Motor neuron (in vitro differentiated cells): Measurements from ENCODE around the gene WRAP73. TPM values are rescaled to one million over a fixed set of nuclear protein-coding genes. Genes with fewer than 3 reads are reported as not detected.
A peak's percentile ranks its signal among the peaks of the same experiment; 100 is the strongest.
"Not testable (repeated sequence)": the region's sequence is repeated elsewhere in the genome, so short reads cannot be mapped to it uniquely, and the experiment has no call there.

Source experiments
- ATAC-seq, 8 experiments: fragments of 200-7000 bp; cut with Tn5 transposase; replicated peaks in 6 of 8; 2 replicates each; pipeline ENCODE4 v1.8.0; 2021; ENCODE audit warnings: mild to moderate bottlenecking in 8 of 8, moderate library complexity in 8 of 8
- H3K27ac ChIP-seq, 2 donors: fragments of 250-450 bp; sonication (Bioruptor Pico); 2 replicates each; pipeline ENCODE4 v1.9.0; 2021; ENCODE audit warnings: antibody characterized with exemption in 2 of 2, mild to moderate bottlenecking in 2 of 2, moderate library complexity in 1 of 2
- H3K4me1 ChIP-seq, 2 donors: fragments of 250-450 bp; sonication (Bioruptor Pico); replicated peaks in 1 of 2; 2 replicates each; pipeline ENCODE4 v1.6.1; 2021; ENCODE audit warnings: antibody characterized with exemption in 2 of 2, mild to moderate bottlenecking in 2 of 2, moderate library complexity in 1 of 2
- H3K4me3 ChIP-seq, 5 donors: fragments of 250-450 bp; sonication (Bioruptor Pico); 2 replicates each; pipeline ENCODE4 v1.9.0; 2021; ENCODE audit warnings: antibody characterized with exemption in 5 of 5, mild to moderate bottlenecking in 5 of 5, moderate library complexity in 4 of 5
- WGBS, 10 experiments: fragments of 450-650 bp; shearing (Covaris generic); methylation state at CpG; one replicate each; pipeline ENCODE4 v1.0.0; 2022; 5-methylcytosine and 5-hydroxymethylcytosine counted together
- in situ Hi-C, 9 experiments: fragments of 400-800 bp; cut with MboI; loops; one replicate each; pipeline ENCODE4 v1.15.0; 2021; ENCODE audit warnings: low sequenced_read_pairs in 9 of 9, low pct_unique_long_range_greater_than_20kb in 2 of 9; ENCODE audit not compliant: unreplicated experiment in 9 of 9
- total RNA-seq, 8 experiments: library from RNA; unstranded; fragments of 300-600 nt; gene quantifications; 2 replicates each; pipeline versions ENCODE4 v1.2.3 to v1.2.4, GENCODE V29; 2022

The WRAP73 gene
- total RNA-seq, 8 experiments from 2014 or later: 10.4 to 21.3 (median 17.1) TPM

DNA sequence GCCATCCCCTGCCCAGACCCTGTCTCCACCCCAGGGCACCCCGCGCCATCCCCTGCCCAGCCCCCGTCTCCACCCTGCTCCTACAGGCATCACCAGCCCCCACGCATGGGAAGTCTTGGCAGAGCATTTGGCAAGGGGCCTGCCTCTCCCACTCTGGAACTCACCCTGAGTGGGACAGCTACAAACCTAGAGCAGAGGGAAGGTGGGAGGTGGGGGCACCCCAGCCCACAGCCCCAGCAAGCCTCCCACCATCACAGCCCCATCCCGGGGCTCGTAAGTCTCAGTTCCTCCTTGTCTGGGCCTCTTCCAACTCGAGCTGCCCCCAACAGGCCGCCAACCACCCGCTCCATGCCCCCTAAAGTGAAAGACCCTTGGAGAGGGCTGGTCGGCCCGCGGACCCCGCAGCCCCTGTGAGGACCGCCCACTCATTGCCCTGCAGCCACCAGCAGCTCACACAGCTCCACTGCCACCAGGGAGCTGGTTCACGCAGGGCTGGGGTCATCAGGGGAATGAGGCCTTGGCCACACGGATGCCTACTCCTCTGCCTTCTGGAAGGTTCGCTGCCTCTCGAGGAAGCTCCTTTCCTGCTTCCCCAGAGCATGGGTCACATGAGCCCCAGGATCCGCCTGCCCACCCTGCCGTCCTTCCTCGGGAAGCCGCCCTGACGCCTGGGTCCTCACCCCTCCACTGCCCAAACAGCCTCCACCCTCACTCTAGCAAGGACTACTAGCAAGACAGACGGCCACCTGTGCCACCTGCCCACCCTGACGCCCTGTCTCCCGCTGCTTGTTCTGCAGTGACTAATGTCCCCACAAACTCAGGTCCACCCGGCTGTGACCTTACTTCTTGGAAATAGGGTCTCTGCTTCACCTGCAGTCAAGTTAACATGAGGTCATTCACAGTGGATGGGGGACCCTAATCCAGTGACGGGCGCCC, 53.0 kb downstream of the WRAP73 start:
- Histone ChIP-seq H3K4me1 (peaks cover 39 to 45% of the 10 kb centered on the region in 2 donors), H3K4me3 (no peak overlapping the region), H3K27ac (no peak overlapping the region)
- 34 to 100% (median 91%) methylated on average over 1 to 8 of the region's 29 CpGs; no CpG with 5 or more reads in 2 of the 10 experiments for WGBS, 10 experiments
- ATAC-seq: no peak
- in situ Hi-C loops: no loop called here

DNA sequence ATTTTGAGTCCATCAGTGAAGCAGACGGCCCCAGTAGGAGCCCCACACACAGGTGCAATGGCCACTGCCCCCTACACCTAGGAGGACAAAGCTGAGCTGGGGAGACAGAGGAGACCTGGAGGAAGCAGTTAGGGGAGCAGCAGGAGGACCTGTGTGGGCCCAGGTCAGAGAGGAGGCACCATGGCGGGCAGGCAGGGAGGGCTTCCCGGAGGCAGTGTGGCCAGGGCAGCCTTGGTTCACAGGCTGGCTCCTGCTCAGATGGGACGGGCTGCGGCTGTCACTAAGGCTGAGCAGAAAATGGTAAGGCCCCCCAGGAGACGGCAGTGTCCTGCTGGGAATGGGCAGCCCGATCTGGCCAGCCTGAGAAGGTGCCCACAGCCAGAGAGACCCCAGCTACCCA, 54.0 kb downstream of the WRAP73 start:
- Histone ChIP-seq H3K4me3 (no peak overlapping the region), H3K4me1 (peaks cover 37 to 43% of the 10 kb centered on the region in 2 donors), H3K27ac (no peak overlapping the region)
- no peak for ATAC-seq
- in situ Hi-C loops: no loop called here
- 20 to 100% (median 95%) methylated on average over 1 to 6 of the region's 7 CpGs; no CpG with 5 or more reads in 6 of the 10 experiments for WGBS, 10 experiments

DNA sequence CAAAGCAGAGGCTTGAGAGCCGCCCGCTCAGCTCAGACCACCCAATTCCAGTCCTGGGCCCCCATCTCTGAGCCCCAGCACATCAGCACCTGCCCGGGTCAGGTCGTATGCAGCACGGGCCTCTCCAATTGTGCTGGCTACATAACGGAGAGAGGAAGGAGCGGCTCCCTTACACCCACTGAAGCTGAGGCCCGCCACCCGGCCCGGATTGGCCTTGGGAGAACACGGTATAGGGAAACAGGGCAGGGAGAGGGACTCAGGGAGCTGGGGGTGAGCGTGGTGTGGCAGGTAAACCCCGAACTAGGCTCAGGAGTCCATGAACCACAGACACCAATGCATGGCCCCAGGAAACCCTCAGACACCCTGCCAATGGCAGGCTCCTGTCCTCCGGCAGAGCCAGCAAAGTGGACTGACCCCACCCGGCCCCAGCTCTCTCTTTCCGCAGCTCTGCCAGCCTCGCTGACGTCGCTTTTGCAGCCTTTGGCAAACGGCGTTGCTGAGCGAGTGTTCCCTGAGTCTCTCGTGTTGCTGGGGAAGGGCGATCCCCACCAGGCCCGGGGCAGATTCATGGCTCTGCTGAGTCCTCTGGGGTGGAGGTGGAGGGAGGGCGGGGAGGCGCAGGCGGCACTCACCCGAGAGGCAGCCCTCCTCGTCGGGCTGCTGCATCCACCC, 55.1 kb downstream of the WRAP73 start:
- Histone ChIP-seq H3K4me1 (peaks cover 44 to 51% of the 10 kb centered on the region in 2 donors), H3K27ac (no peak overlapping the region), H3K4me3 (no peak overlapping the region)
- 10 to 100% (median 89%) methylated on average over 1 to 10 of the region's 31 CpGs; no CpG with 5 or more reads in 2 of the 10 experiments for WGBS, 10 experiments
- ATAC-seq: peak in 2 of 8 experiments; percentile 18 to 52
- in situ Hi-C loops: no loop called here

GRCh38 chr1:3593745-3594144, 56.2 kb downstream of the WRAP73 start:
- no peak for ATAC-seq
- no peak overlapping the region for H3K4me3 ChIP-seq
- no peak overlapping the region for H3K27ac ChIP-seq
- in situ Hi-C loops: no loop called here
- H3K4me1 ChIP-seq: peaks cover 44 to 52% of the 10 kb centered on the region in 2 donors
- 83 to 93% (median 83%) methylated on average over 1 to 6 of the region's 10 CpGs; no CpG with 5 or more reads in 6 of the 10 experiments for WGBS, 10 experiments

DNA sequence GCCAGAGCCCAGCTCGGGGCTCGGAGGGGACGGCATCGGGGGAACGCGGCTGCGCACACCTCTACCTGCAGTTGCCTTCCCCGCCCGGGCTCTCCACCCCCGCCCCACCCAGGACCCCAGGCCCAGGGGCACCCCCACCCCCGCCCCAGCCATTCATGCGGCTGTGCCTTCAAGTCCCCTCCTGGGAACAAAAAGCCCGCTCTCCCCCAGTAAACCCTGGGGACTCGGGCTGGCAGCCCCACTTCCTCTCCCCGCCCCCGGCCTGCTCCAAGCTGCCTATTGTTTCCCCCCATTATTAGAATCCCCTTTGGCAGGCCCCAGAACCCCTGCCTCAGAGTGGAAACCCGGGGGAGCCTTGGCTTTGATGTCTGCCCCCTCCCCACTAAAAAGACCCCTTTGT, 56.6 kb downstream of the WRAP73 start:
- 80% methylated on average over 2 of the region's 17 CpGs; no CpG with 5 or more reads in 9 of the 10 experiments for WGBS, 10 experiments
- Histone ChIP-seq H3K27ac (no peak overlapping the region), H3K4me3 (no peak overlapping the region), H3K4me1 (peaks cover 40 to 51% of the 10 kb centered on the region in 2 donors)
- no peak for ATAC-seq
- in situ Hi-C loops: no loop called here

DNA sequence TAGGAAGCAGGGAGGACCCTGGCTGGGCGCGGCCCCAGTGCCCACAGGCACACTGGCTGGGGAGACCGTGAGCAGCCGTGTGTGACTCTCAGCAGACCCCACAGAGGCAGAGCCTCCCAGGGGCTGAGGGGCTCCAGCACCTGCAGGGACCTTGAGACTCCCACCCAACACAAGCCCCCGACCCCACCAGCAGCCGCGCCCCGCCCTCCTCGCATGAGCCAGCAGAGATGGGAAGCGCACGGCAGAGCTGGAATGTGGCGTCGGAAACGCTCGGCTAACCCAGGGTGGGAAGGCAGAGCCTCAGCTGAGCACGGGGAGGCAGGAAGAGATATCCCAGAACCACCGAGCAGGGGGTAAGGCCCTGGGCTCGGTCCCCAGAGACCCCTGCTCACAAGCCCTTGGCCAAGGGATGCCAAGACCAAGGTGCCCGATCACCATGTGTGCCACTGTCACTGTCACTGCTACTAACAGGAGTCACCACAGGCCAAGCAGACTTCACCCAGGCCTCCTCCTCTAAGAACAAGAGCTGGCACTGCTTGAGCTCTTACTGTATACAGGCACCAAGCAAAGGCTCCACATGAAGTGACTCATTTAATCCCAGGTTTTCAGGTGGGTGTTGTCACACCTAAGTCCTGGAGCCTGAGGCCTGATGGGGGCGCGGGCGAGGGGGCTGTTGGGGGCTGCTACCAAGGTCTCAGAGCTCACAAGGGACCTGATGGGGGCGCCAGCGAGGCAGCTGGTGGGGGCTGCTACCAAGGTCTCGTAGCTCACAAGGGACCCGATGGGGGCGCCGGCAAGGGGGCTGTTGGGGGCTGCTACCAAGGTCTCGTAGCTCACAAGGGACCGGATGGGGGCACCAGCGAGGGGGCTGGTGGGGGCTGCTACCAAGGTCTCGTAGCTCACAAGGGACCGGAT, 58.7 kb downstream of the WRAP73 start:
- WGBS, 10 experiments: 80 to 100% (median 88%) methylated on average over 1 to 6 of the region's 33 CpGs; no CpG with 5 or more reads in 7 of the 10 experiments
- ATAC-seq: peak in 2 of 8 experiments; percentile 2 to 5
- in situ Hi-C loops: no loop called here
- H3K4me1 ChIP-seq: peaks cover 31 to 42% of the 10 kb centered on the region in 2 donors
- H3K27ac ChIP-seq: no peak overlapping the region
- no peak overlapping the region for H3K4me3 ChIP-seq

- Histone ChIP-seq H3K27ac (no peak overlapping the region), H3K4me3 (no peak overlapping the region), H3K4me1 (peaks cover 31 to 42% of the 10 kb centered on the region in 2 donors)
- WGBS, 10 experiments: 20 to 93% (median 70%) methylated on average over 1 to 22 of the region's 27 CpGs; no CpG with 5 or more reads in 4 of the 10 experiments
- peak in 6 of 8 experiments; percentile 38 to 63 (median 46) for ATAC-seq
- in situ Hi-C loops: no loop called here
Observed at GRCh38 chr1:3590139-3590763, 59.7 kb downstream of the WRAP73 start.

DNA sequence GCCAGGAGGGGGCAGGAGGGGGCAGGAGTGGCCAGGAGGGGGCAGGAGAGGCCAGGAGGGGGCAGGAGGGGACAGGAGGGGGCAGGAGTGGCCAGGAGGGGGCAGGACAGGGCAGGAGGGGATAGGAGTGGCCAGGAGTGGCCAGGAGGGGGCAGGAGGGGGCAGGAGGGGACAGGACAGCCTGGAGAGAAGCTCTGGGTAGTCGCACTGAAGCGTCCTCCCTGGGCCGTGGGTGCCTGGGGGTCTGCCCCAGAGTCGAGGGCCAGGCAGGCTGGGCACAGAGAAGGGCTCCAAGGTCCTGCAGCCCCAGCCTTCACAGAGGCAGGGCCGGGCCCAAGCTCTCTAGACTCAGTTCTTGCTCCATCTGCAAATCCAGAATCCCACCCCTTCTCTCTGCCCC, 61.5 kb downstream of the WRAP73 start:
- in situ Hi-C loops: no loop called here
- H3K27ac ChIP-seq: no peak overlapping the region
- WGBS, 10 experiments: no CpG with 5 or more reads among the region's 5 CpGs
- no peak for ATAC-seq
- peaks cover 26 to 37% of the 10 kb centered on the region in 2 donors for H3K4me1 ChIP-seq
- H3K4me3 ChIP-seq: no peak overlapping the region

DNA sequence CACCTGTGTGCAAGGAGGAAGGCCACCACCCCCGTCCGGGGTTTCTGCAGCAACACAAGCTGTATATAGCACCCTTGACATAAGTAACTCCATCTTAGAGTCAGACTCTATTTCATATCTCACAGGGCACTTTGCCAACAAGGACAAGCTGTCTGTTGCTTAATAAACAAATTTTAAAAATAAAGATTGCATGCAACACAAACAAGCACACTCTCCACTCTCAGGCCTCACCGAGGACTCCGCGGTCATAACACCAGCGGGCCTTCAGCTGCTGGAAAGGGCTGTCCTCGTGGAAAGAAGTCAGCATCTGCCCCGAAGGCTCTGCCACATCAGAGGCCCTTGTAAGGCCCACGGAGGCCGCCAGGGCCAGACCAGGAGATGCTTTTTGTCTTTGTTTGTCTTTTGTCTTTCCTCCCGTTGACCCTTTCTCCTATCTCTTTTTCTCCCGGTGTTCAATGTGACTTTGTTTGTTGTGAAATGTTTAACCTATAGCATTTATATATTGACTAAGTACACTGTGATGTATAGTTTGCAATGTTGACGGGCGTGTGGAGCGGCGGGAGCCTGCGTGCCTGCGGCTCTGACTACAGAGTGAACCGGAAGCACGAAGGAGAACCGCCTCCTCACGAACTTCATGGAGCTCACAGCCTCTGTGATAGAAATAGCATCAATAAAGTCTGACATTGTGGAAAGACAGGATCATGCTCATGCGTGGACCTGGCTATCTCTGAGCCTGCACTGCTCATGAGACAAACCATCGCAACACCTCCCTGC, 62.7 kb downstream of the WRAP73 start:
- no peak overlapping the region for H3K4me3 ChIP-seq
- ATAC-seq: peak in 6 of 8 experiments; percentile 22 to 79 (median 76)
- H3K4me1 ChIP-seq: peaks cover 30 to 31% of the 10 kb centered on the region in 2 donors
- peak overlapping the region in 1 of 2 donors; percentile 1 for H3K27ac ChIP-seq
- in situ Hi-C loops: no loop called here
- 0 to 81% (median 68%) methylated on average over 1 to 24 of the region's 24 CpGs for WGBS, 10 experiments

DNA sequence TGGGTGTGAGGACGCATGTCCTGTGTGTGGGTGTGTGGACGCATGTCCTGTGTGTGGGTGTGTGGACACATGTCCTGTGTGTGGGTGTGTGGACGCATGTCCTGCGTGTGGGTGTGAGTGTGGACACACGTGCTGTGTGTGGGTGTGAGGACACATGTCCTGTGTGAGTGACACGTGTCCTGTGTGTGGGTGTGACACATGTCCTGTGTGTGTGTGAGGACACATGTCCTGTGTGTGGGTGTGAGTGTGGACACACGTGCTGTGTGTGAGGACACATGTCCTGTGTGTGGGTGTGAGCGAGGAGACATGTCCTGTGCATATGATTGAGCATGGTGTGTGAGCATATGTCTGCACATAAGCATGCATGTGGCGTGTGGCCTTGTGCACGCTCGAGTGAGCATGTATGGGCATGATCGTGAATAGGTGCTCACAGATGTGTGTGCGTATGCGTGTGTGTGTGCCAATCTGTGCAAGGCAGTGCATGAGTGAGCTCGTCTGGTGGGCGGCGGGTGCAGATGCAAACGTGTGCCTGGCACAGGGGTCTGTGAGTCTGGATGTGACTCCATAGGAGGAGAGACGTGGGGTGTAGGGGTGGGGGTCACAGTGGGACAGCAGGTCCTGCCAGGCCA, 63.8 kb downstream of the WRAP73 start:
- WGBS, 10 experiments: 33 to 100% (median 90%) methylated on average over 1 to 7 of the region's 19 CpGs; no CpG with 5 or more reads in 3 of the 10 experiments
- ATAC-seq: no peak
- Histone ChIP-seq H3K4me3 (no peak overlapping the region), H3K4me1 (peaks cover 39 to 41% of the 10 kb centered on the region in 2 donors), H3K27ac (no peak overlapping the region)
- in situ Hi-C loops: no loop called here

- WGBS, 10 experiments: 0 to 93% (median 78%) methylated on average over 1 to 6 of the region's 6 CpGs; no CpG with 5 or more reads in 6 of the 10 experiments
- ATAC-seq, in situ Hi-C loops, H3K4me3 ChIP-seq, H3K27ac ChIP-seq: not testable (repeated sequence)
- peaks cover 33 to 35% of the 10 kb centered on the region in 2 donors for H3K4me1 ChIP-seq
Observed at GRCh38 chr1:3585353-3585868, 64.5 kb downstream of the WRAP73 start.
